Ectodermal cell (in vitro differentiated cells): Measurements from ENCODE around the gene LGI1.
A peak's percentile ranks its signal among the peaks of the same experiment; 100 is the strongest.

ENCODE experiments used
- H3K27ac ChIP-seq: 2 replicates; pipeline ENCODE4 v1.7.0; 2013; ENCODE audit warnings: mild to moderate bottlenecking, low read depth, low read length; ENCODE audit not compliant: insufficient read depth, poor library complexity, severe bottlenecking
- H3K27me3 ChIP-seq: 2 replicates; pipeline ENCODE4 v1.7.0; 2013; ENCODE audit warnings: mild to moderate bottlenecking, low read length; ENCODE audit not compliant: insufficient read depth, control insufficient read depth, poor library complexity, severe bottlenecking
- H3K36me3 ChIP-seq: one replicate; pipeline ENCODE4 v1.7.0; 2013; ENCODE audit warnings: low read length; ENCODE audit not compliant: control insufficient read depth, insufficient read depth
- H3K4me1 ChIP-seq: one replicate; pipeline ENCODE4 v1.7.0; 2013; ENCODE audit warnings: low read length; ENCODE audit not compliant: control insufficient read depth, insufficient read depth
- H3K4me3 ChIP-seq: 2 replicates; pipeline ENCODE4 v1.7.0; 2013; ENCODE audit warnings: low read depth, low read length, control low read depth; ENCODE audit not compliant: insufficient read depth
- H3K9me3 ChIP-seq: 2 replicates; pipeline ENCODE4 v1.7.0; 2013; ENCODE audit warnings: mild to moderate bottlenecking, low read length, moderate library complexity; ENCODE audit not compliant: control insufficient read depth
- WGBS, 2 experiments: methylation state at CpG; one replicate each; pipeline ENCODE4 v1.1.7; 2013; ENCODE audit warnings: missing lambda C conversion rate in 2 of 2; 5-methylcytosine and 5-hydroxymethylcytosine counted together

LGI1 gene

GRCh38 chr10:93768892-93769291, 11.2 kb downstream of the LGI1 start:
- no peak overlapping the region for H3K27ac ChIP-seq
- H3K36me3 ChIP-seq, result no peaks in the 10 kb centered on the region
- no peaks in the 10 kb centered on the region for H3K9me3 ChIP-seq
- no peak overlapping the region for H3K4me3 ChIP-seq
- peaks cover 3% of the 10 kb centered on the region for H3K4me1 ChIP-seq
- H3K27me3 ChIP-seq, result no peaks in the 10 kb centered on the region

DNA sequence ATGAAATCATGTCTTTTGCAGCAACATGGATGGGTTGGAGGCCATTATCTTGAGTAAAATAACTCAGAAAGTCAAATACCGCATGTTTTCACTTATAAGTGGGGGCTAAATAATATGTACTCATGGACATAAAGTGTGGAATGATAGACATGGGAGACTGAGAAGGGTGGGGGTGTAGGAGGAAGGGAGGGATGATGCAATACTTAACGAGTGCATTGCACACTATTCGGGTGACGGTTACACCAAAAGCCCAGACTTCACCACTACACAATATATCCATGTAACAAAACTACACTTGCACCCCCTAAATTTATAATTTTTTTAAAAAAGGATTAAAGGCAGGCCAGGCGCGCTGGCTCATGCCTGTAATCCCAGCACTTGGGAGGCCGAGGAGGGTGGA, 13.6 kb downstream of the LGI1 start:
- H3K9me3 ChIP-seq, result no peaks in the 10 kb centered on the region
- 79 to 82% methylated on average over 7 of the region's 7 CpGs for WGBS, 2 experiments
- H3K27me3 ChIP-seq, result no peaks in the 10 kb centered on the region
- peaks cover 3% of the 10 kb centered on the region for H3K4me1 ChIP-seq
- H3K27ac ChIP-seq, result no peak overlapping the region
- no peaks in the 10 kb centered on the region for H3K36me3 ChIP-seq
- no peak overlapping the region for H3K4me3 ChIP-seq

DNA sequence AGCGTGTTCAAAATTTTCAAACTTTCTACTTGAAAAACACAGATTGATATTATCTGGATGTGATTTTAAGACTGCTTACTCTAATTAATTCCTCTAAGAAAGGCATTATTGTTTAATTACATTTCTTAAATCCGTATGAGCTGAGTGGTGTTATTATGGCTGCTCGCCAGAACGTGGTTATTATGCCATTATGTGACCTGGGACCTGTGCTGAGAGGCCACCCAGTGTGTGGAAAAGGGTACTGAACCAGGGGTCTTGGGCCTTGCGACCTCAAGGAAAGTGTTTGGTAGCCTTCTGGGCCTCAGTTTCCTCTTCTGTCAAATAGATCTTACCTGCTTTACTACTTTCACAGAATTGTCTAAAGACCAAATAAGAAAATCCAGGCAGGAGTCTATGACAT, 15.4 kb downstream of the LGI1 start:
- Histone ChIP-seq H3K36me3 (no peaks in the 10 kb centered on the region), H3K27ac (no peak overlapping the region), H3K4me3 (no peak overlapping the region), H3K27me3 (no peaks in the 10 kb centered on the region), H3K9me3 (no peaks in the 10 kb centered on the region), H3K4me1 (peaks cover 10% of the 10 kb centered on the region)
- 94 to 97% methylated on average over 4 to 5 of the region's 5 CpGs for WGBS, 2 experiments

DNA sequence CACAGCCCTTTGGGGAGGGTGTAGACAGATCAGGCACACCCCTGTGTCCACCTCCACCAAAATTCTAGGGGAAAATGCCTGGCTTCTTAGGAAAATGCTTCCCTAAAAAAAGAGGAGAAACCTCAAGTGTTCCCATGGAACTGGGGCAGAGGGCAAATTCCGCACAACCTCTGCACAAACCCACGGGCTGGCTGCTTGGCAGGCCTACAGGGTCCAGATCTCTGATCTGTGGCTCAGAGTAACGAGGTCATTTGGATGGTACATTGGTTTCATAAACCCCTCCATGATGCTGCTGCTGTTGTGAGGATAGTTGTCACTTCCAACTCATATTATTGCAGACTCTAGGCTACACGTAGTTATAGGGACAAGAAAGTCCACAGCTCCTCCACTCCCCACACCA, 16.0 kb downstream of the LGI1 start:
- Histone ChIP-seq H3K9me3 (no peaks in the 10 kb centered on the region), H3K36me3 (no peaks in the 10 kb centered on the region), H3K27ac (no peak overlapping the region), H3K4me1 (peaks cover 10% of the 10 kb centered on the region), H3K4me3 (no peak overlapping the region), H3K27me3 (no peaks in the 10 kb centered on the region)
- WGBS, 2 experiments, result 87 to 96% methylated on average over 4 of the region's 4 CpGs

DNA sequence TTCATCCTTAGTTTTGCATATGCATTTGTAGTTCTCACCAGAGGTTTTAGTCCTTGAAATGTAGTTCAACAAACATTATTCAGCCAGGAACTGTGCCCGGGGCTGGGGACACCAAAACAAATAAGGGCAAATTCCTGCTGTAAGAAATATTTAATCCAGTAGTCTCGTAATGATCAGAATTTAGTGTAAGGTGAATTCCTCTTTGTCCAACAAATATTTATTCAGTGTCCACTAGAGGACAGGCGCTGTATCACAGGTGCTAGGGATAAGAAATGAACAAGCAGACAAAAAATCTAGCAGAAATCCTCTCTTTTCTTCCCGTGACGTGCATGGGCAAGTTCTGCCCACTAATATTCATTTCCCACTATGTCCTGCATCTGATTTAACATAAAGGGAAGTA, 17.6 kb downstream of the LGI1 start:
- peaks cover 10% of the 10 kb centered on the region for H3K4me1 ChIP-seq
- whole genome bisulfite sequencing, 2 experiments, result 95% methylated on average over 5 of the region's 5 CpGs
- no peaks in the 10 kb centered on the region for H3K36me3 ChIP-seq
- H3K9me3 ChIP-seq, result no peaks in the 10 kb centered on the region
- H3K27ac ChIP-seq, result no peak overlapping the region
- no peak overlapping the region for H3K4me3 ChIP-seq
- no peaks in the 10 kb centered on the region for H3K27me3 ChIP-seq

DNA sequence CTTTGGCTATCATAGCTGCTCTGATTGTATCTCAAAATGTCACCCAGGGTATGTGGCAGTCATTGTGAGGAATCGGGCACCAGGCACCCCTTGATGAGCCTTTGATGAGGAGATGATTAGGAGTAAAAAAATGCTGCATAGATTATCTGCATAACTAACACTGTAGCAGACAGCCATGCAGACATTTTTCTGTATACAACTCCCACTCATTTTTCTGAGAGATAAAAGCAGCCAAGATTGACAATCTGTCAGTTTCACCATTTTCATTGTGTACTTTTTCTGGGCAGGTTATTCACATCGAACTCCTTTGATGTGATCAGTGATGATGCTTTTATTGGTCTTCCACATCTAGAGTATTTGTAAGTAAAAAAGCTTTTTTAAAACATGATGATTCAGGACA, 19.4 kb downstream of the LGI1 start:
- Histone ChIP-seq H3K4me1 (peaks cover 10% of the 10 kb centered on the region), H3K27ac (no peak overlapping the region), H3K36me3 (no peaks in the 10 kb centered on the region), H3K9me3 (no peaks in the 10 kb centered on the region), H3K4me3 (no peak overlapping the region), H3K27me3 (no peaks in the 10 kb centered on the region)
- WGBS, 2 experiments, result 80 to 82% methylated on average over 2 of the region's 2 CpGs

- no peaks in the 10 kb centered on the region for H3K27me3 ChIP-seq
- H3K36me3 ChIP-seq, result no peaks in the 10 kb centered on the region
- WGBS, 2 experiments, result 85 to 92% methylated on average over 2 of the region's 2 CpGs
- no peaks in the 10 kb centered on the region for H3K9me3 ChIP-seq
- H3K27ac ChIP-seq, result no peak overlapping the region
- peaks cover 14% of the 10 kb centered on the region for H3K4me1 ChIP-seq
- H3K4me3 ChIP-seq, result no peak overlapping the region
Observed at GRCh38 chr10:93784059-93784458, 26.3 kb downstream of the LGI1 start.

DNA sequence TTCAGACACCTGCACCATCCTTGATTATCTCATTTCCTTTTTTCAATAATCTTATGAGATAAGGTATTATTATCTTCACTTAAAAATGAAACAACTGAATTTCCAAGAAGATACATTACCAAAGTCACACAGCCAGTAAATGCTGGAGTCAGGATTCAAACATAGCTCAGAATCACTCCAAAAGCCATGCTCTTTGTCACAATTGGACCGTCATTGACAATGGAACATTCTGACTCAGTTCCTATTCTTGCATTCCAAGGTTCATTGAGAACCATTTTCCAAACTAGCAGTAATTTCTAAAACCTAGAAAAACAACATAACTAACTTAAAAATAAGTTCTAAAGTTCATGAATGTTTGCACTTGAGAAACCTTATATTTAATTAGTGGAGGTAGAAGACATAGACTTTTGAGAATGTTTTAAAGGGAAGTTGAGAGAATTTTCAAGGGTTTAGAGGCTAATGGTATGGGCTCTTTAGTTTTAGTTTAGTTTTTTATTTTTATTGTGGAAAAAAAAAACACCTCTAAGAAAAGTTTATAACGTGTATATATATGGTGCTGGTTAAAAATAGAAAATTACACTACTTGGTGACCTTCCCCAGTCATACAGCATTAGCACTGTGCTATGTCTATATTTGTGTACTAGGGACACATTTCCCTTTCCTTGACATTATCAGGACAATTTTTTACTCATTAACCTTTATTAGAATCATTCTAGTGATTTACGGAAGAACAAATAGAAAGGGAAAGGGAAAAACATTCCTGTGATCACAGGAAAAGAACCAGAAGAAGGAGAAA, 30.9 kb downstream of the LGI1 start:
- Histone ChIP-seq H3K4me1 (peaks cover 40% of the 10 kb centered on the region), H3K27ac (no peak overlapping the region), H3K4me3 (no peak overlapping the region), H3K9me3 (no peaks in the 10 kb centered on the region), H3K27me3 (no peaks in the 10 kb centered on the region), H3K36me3 (no peaks in the 10 kb centered on the region)
- WGBS, 2 experiments, result 94 to 95% methylated on average over 2 of the region's 3 CpGs

DNA sequence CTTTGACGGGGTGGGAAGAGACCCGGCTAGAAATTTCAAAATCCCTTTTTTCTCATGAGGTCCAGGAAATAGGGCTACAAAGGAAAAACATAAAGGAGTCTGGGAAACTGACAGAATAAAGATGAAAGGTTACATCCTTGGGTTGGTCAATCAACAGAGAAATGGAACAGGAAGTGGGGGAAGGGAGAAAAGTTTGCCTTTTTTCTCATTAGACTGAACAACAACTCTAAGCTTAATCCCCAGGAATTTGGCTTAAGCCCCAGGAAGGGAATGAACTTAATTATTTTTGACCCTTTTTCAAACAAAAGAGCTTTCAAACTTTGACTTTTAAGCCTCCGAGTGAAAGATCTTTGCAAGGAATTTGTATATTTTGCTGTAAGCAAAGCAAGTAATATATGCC, 32.7 kb downstream of the LGI1 start:
- peaks cover 8% of the 10 kb centered on the region for H3K36me3 ChIP-seq
- WGBS, 2 experiments, result 5 to 8% methylated on average over 2 to 3 of the region's 3 CpGs
- no peak overlapping the region for H3K4me3 ChIP-seq
- H3K27ac ChIP-seq, result peak overlapping the region; percentile 93
- H3K4me1 ChIP-seq, result peaks cover 40% of the 10 kb centered on the region
- H3K9me3 ChIP-seq, result no peaks in the 10 kb centered on the region
- H3K27me3 ChIP-seq, result no peaks in the 10 kb centered on the region

DNA sequence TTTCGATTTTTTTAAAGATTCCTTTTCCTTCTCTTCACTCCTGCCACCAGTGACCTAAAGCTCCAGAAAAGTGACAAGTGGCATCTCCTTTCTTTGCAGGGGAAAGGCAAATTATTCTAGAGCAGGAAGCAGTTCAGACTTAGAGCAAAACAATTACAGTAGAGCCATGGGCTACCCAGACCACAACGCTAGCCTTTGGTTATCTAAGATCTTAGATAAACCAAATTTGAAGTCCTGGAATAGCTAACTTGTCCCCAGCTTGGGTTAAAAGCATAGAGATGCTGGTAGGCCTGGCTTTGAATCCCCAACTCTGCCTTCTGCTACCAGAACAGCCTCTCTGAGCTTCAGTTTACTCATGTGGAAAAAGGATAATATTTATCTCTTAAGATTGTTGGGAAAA, 38.4 kb downstream of the LGI1 start:
- WGBS, 2 experiments, result 92 to 96% methylated on average over 2 of the region's 2 CpGs
- Histone ChIP-seq H3K4me1 (peaks cover 12% of the 10 kb centered on the region), H3K9me3 (no peaks in the 10 kb centered on the region), H3K36me3 (peaks cover 11% of the 10 kb centered on the region), H3K27me3 (no peaks in the 10 kb centered on the region), H3K4me3 (no peak overlapping the region), H3K27ac (no peak overlapping the region)

DNA sequence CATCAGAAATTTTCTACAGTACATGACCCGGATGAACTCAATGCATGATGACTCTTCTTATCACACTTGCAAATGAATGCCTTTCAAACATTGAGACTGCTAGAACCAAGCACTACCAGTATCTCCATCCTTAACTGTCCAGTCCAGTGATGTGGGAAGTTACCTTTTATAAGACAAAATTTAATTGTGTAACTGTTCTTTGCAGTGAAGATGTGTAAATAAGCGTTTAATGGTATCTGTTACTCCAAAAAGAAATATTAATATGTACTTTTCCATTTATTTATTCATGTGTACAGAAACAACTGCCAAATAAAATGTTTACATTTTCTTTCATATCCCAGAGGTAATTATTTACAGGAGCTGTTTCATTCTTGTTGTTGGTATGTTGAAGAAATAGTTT, 40.1 kb downstream of the LGI1 start:
- WGBS, 2 experiments, result 97 to 98% methylated on average over 1 of the region's 2 CpGs
- Histone ChIP-seq H3K27ac (no peak overlapping the region), H3K36me3 (peaks cover 11% of the 10 kb centered on the region), H3K4me1 (peaks cover 6% of the 10 kb centered on the region), H3K4me3 (no peak overlapping the region), H3K27me3 (no peaks in the 10 kb centered on the region), H3K9me3 (no peaks in the 10 kb centered on the region)
